ENCODE data around the gene CNTN2.

GRCh38 chr1:205108464-205108863 is 65.5 kb downstream of the CNTN2 start:
- TF ChIP-seq POLR2AphosphoS5 (IDR thresholded peaks at IDR 0.05): no peak
- TF ChIP-seq POLR2A (IDR thresholded peaks at IDR 0.05): no peak
- no peak for TF ChIP-seq CTCF (IDR thresholded peaks at IDR 0.05)
- TF ChIP-seq EP300 (IDR thresholded peaks at IDR 0.05; ENCODE audit: low read depth): no peak
